GM21447 (cell line): Measurements from ENCODE around the gene FMO4.
"Not testable (repeated sequence)": the region's sequence is repeated elsewhere in the genome, so short reads cannot be mapped to it uniquely, and the experiment has no call there.

Source experiments
- ATAC-seq: cut with Tn5 transposase; IDR thresholded peaks from one replicate; pipeline ENCODE4 v1.9.1; 2021; ENCODE audit not compliant: unreplicated experiment

FMO4 gene

DNA sequence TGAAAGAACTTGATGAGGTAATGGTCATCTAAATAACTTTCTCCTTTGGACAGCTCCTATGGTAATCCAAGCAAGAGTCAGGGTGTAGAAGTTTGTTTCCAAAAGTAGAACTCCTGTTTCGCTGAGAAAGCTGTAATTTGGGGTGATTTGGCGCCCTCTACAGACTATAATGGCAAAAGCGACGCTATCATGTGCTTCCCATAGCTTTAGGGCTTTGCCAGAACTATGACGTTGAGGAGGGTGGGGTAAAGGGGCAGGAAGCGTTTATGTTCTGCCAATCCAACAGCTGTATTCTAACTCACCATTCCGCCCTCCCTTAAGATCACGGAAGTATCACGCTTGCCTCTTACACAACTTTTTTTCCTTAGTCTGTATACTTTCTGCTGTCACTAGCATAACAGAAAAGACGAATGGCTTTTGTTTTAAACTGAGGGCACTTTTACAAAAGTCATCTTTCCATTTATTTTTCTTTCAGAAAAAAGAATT, at the start of gene FMO4:
Gene FMO4 (plus strand): TSS at position 349 of the 486 bp plus-strand sequence. CDS start 5,643 bp downstream, outside the sequence.
- peak; percentile 99 for ATAC-seq

DNA sequence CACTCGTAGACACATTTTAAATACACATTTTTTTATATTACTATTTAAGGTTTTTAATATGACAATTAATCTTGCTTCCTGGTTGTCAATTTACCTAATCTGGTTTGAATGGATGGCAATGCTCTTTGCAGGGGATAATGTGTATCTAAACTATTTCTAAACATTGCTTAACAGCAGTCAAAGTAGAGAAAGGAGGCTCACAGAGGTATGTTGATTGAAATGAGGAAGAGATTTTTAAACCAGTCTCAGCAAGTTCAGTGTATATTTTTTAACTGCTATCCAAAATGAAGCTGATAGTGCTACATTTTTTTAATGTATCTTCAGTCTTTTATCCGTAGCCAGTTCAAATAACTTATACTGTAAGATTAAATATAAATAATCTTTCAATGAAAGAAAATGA, 48.3 kb upstream of the FMO4 start:
- no peak for ATAC-seq

- ATAC-seq = no peak
Observed at GRCh38 chr1:171266930-171267329, 47.1 kb upstream of the FMO4 start.

DNA sequence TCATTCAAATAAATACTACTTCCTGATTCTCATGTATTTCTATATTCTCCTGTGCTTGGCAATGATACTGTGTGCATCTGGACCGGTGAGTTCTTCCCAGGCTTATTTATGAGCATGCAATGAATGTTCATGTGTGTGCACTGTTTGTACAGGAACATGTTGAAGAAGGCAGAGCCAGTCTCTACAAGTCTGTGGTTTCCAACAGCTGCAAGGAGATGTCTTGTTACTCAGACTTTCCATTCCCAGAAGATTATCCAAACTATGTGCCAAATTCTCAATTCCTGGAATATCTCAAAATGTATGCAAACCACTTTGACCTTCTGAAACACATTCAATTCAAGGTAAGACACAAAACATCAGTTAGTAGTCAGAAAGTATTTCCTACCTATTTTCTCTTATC, 46.6 kb upstream of the FMO4 start:
- no peak for ATAC-seq

- no peak for ATAC-seq
Observed at GRCh38 chr1:171270806-171271205, 43.2 kb upstream of the FMO4 start.

- no peak for ATAC-seq
Observed at GRCh38 chr1:171277534-171277933, 36.4 kb upstream of the FMO4 start.

GRCh38 chr1:171279234-171279633, 34.7 kb upstream of the FMO4 start:
- ATAC-seq = no peak

DNA sequence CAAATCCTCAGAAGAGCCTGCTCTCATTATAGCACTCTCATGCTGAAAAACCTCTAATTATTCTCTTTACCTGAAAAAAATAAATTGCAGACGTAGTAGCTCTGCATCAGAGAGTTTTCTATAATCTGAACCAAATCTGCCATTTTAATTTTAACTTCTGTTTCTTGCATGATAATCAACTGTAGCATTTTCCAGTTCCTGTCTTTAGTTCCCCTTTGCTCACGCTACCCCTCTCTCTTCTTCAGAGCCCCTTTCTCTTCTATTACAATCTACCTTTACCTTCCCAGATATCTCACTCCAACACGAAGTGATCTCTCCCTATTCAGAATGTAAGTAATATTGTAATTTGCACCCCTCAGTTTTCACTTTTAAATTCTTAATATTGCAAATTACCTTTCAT, 34.3 kb upstream of the FMO4 start:
- no peak for ATAC-seq

GRCh38 chr1:171280599-171280998, 33.4 kb upstream of the FMO4 start:
- no peak for ATAC-seq

DNA sequence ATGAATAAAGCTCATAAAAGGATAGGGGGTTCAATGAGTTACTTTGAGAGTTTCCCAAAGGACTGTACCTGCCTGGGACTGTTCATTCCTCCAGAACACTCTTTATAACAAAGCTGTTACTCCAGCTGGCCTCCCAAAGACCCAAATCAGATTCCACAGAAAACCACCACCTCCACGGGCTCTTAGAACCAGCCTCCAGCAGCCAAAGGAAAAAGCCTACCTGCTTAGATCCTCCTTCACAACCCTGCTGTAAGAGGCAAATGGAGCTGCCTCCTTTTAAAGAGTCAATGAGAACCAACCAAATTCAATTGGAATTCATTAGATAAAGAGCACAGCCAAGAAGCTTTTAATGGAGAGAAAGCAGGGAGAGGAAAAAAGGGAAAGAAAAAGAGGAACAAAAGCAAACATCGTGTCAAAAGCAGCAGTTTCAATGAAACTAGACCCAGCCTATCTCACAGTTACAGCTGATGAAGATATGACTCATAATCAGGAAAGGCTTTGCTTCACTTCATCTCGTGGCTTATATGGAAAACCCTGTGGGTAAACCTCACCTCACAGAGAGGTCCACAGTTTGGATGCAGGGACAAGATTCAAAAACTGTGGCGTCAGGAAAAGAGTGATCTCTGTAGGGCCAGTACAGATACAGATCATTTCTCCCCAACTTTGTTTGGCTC, 27.8 kb upstream of the FMO4 start:
- ATAC-seq = peak; percentile 74

GRCh38 chr1:171290621-171291020, 23.4 kb upstream of the FMO4 start:
- ATAC-seq = no peak

- no peak for ATAC-seq
Observed at GRCh38 chr1:171292799-171293198, 21.2 kb upstream of the FMO4 start.

- not testable (repeated sequence) for ATAC-seq
Observed at GRCh38 chr1:171295383-171295782, 18.6 kb upstream of the FMO4 start.

- no peak for ATAC-seq
Observed at GRCh38 chr1:171295821-171296220, 18.2 kb upstream of the FMO4 start.

GRCh38 chr1:171296897-171297296, 17.1 kb upstream of the FMO4 start:
- ATAC-seq = no peak

GRCh38 chr1:171298696-171299095, 15.3 kb upstream of the FMO4 start:
- no peak for ATAC-seq

- no peak for ATAC-seq
Observed at GRCh38 chr1:171299342-171299741, 14.6 kb upstream of the FMO4 start.

DNA sequence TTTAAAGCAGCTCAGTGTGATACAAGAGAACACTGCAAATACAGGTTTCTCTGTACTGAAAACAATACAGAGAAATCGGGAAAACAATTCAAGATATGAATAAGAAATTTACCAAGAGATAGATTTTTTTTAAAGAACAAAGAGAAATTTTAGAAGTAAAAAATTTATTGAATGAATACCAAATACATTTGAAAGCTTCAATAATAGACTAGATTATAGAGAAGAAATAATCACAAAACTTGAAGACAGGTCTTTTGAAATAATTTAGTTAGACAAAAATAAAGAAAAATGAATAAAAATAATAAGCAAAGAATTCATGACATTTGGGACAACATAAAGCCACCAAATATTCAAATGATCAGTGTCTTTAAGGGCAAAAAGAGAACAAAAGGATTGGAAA, 13.6 kb upstream of the FMO4 start:
- ATAC-seq = no peak

- no peak for ATAC-seq
Observed at GRCh38 chr1:171310661-171311087, 3.3 kb upstream of the FMO4 start.

DNA sequence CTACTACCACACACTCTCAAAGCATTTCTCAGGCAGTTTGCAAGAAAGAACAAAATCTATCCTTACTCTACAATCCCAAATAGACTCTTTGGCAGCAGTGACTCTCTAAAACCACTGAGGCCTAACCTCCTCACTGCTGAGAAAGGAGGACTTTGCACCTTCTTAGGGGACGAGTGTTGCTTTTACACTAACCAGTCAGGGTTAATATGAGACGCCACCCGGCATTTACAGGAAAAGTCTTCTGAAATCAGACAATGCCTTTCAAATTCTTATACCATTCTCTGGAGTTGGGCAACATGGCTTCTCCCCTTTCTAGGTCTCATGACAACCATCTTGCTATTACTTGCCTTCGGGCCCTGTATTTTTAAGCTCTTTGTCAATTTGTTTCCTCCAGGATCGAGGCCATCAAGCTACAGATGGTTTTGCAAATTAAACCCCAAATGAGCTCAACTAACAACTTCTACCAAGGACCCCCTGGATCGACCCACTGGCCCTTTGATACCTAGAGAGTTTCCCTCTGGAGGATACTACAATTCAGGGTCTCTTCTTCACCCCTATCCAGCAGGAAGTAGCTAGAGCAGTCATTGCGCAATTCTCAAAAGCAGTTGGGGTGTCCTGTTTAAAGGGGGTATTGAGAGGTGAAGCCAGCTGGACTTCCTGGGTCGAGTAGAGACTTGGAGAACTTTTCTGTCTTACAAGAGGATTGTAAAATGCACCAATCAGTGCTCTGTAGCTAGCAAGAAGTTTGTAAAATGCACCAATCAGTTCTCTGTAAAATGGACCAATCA, 2.0 kb upstream of the FMO4 start:
- no peak for ATAC-seq

DNA sequence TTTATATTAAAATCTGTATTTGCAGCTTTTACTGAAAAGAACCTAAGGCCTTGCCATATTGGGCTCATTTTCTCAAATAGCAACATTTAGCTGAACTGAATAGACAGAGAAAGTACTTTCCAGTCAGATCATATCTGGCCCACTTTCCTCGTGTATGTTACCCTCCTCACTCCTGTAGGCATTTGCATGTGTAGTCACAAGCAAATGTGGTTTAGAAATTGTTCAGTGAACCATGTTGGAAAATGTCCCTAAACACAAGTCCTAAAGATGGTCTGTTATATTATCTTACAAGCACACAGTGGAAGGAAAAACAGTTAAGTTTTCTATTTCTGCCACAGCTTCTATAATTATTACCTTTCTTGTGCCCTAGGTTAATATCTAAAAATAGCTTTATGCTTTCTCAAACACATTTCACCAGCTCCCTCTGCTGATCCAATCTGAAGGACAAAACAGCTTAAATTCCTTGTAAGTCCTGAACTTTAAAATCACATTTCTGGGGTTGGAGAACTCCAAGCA, 606 bp upstream of the FMO4 start:
- peak; percentile 65 for ATAC-seq

GRCh38 chr1:171329251-171329650, 15.3 kb downstream of the FMO4 start:
- no peak for ATAC-seq
